Esophagus muscularis mucosa (tissue), 4 donors: ENCODE data around the gene PROZ.

Experiments
- EP300 ChIP-seq: sonication (generic); formaldehyde crosslinking; IDR thresholded peaks from one replicate; pipeline ENCODE4 v1.6.1; 2017; ENCODE audit warnings: antibody characterized with exemption
- POLR2A ChIP-seq: fragments of 450-650 bp; IDR thresholded peaks from one replicate; pipeline ENCODE4 v1.6.1; 2017; ENCODE audit warnings: antibody characterized with exemption, moderate library complexity, mild to moderate bottlenecking, low read depth
- TF ChIP-seq, protein P1 (sequence below), 3 experiments: fragments of 200-600 bp in 2 of 3; fragments of 450-650 bp in 1 of 3; sonication (generic) in 2 of 3; IDR thresholded peaks; one replicate each; pipeline ENCODE4 v1.5.1; 2017 to 2019; ENCODE audit warnings: antibody characterized with exemption in 3 of 3, mild to moderate bottlenecking in 2 of 3, moderate library complexity in 1 of 3

DNA sequence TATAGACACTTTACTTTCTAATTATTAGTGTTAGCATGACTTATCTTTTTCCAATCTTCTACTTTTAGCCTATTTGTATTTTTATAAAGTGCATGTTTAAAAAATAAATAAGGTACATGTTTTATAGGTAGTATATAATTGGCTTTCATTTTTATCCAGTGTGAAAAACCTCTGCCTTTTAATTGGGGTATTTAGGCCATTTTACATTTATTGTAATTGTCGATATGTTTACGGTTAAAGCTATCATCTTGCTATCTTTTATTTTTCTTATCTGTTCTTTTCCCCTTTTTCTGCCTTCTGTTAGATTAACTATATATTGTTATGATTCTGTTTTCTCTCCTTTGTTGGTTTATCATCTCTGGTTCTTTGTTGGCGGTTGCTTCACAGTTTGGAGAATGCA, 9.1 kb downstream of the PROZ start:
- TF ChIP-seq, protein P1, sequence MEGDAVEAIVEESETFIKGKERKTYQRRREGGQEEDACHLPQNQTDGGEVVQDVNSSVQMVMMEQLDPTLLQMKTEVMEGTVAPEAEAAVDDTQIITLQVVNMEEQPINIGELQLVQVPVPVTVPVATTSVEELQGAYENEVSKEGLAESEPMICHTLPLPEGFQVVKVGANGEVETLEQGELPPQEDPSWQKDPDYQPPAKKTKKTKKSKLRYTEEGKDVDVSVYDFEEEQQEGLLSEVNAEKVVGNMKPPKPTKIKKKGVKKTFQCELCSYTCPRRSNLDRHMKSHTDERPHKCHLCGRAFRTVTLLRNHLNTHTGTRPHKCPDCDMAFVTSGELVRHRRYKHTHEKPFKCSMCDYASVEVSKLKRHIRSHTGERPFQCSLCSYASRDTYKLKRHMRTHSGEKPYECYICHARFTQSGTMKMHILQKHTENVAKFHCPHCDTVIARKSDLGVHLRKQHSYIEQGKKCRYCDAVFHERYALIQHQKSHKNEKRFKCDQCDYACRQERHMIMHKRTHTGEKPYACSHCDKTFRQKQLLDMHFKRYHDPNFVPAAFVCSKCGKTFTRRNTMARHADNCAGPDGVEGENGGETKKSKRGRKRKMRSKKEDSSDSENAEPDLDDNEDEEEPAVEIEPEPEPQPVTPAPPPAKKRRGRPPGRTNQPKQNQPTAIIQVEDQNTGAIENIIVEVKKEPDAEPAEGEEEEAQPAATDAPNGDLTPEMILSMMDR (IDR thresholded peaks at IDR 0.05) = no peak
- TF ChIP-seq POLR2A (no peak), EP300 (no peak)
